HG02642 (cell line): ENCODE measurements around the gene POMGNT2.
"Not testable (repeated sequence)": the region's sequence is repeated elsewhere in the genome, so short reads cannot be mapped to it uniquely, and the experiment has no call there.

Experiments
- ATAC-seq: cut with Tn5 transposase; IDR thresholded peaks from one replicate; pipeline ENCODE4 v1.9.1; 2021; ENCODE audit warnings: mild to moderate bottlenecking; ENCODE audit not compliant: unreplicated experiment, poor library complexity

Gene POMGNT2

DNA sequence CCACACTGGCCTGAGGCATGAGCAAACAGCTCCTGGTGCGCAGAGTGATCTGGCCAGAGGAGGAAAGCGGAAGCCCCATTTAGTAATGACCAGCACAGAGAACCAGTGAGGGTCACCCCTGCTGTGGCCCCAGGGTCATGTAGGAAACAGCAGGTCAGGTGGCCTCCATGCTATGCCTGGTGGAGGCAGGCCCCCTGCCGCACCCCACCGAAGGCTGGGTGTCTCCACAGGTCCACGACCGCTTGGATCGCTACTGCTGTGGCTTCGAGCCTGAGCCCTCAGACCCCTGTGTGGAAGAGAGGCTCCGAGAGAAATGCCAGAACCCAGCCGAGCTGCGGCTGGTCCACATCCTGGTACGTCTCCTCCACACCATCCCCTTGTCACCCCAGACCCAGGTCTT is 52.6 kb downstream of the POMGNT2 start:
- ATAC-seq: no peak

DNA sequence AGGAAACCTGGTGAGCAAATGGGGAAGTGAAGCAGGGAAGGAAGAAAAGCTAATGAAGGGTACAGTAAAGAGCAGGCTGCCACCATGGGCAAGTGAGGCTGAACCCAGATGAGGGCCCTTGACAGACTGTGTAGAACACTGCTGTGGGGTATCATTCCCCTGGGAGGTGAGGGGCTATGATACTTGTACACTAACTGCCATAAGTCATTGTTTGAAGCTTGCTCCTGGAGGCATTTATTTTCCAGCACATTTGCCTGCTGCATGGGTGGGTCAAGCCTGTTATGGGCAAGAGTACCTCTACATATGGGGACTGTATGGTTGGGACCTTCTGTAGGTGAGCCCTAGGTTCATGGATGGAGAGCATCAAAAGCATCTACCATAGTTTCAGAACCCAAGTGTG is 57.4 kb downstream of the POMGNT2 start:
- no peak for ATAC-seq

DNA sequence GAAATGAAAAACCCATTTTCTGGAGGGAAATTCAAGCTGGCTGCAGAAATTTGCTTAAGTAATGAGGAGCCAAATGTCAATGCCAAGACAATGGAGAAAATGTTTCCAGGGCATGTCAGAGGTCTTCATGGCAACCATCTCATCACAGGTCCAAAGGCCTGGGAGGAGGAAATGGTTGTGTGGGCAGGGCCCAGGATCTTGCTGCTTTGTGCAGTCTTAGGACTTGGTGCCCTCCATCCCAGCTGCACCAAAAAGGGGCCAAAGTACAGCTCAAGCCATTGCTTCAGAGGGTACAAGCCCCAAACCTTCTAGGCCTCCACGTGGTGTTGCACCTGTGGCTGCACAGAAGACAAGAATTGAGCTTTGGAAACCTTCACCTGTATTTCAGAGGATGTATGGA is 59.3 kb downstream of the POMGNT2 start:
- ATAC-seq: no peak

DNA sequence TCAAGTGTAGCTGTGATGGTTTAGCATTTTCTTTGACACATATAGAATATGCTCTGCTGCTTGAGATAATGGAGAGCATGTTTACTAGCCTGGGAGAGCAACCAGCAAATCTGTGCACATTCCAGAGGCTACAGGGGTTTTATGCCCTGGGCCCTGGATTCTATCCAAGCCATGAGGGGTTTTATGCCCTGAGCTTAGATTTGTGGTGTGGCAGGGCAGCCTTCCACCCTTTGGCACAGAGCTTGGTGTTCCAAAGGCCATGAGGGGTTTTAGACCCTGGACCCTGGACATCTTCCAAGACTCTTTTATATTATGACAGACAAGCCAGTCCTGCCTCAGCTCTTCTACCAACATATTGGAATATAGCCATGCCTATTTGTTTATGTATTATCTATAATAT is 60.8 kb downstream of the POMGNT2 start:
- ATAC-seq: not testable (repeated sequence)

DNA sequence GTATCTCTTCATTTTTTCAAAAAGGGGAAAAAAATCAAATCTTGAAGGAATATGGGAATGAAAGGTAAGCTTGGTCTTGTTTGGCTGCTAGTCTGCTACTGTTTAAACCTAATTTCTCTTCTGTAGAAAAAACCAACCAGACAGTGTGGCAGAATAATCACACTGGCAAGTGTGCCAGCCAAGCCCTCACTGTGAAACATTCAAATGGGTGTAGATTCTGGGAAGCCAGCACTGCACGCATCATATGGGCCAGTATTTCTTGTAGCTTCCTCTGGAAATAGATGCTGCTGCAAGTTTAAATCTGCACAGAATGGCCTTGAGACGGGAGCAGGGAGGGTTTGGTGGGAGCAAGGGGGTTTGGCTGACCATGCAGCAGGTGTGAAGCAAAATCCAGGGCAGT is 62.1 kb downstream of the POMGNT2 start:
- ATAC-seq: no peak

DNA sequence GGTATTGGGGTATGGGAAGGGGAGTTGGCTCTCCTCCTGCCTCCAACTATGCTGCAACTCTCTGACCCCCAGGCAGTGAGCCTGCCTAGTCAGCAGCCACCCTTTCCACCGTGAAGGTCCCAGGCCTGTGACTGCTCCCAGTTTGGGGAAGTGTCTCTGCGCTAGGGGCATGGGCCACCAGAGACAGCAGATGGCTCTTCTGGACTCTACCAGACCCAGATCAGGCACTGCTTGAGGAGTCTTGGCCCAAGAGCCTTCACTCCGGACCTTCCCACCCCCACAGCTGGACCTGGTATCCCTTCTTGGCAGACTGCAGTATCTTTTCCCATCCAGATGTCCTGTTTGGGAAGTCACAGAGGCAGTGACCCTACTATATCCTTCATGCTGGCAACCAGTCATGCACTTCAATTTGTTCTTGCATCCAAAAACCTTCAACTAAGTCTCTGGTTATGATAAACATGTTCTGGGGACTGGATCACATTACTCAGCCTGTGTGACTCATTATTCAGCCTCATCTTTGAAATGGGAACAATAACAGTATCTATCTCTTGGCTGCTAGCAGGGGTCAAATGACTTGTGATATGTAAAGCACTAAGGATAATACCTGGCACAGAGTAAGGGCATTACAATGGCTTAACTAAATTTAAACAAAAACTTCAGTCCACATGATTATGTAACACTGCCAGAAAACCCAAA is 62.7 kb downstream of the POMGNT2 start:
- ATAC-seq: no peak

DNA sequence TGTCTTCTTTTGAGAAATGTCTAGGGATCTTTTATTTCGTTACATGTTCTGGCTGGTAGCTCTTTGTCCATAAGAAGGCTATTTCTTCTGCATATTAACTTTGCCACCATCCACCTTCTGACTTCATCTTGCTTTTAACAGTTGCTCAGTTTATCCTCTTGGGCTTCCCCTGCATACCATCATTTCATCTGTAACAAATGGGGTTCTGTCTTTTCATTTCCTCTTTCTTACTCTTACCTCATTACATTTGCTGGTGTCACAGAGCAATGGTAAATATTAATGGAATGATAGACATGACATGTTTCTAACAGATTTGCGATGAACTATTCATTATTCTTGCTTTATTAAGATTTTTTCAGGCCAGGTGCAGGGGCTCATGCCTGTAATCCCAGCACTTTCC is 64.4 kb downstream of the POMGNT2 start:
- no peak for ATAC-seq

DNA sequence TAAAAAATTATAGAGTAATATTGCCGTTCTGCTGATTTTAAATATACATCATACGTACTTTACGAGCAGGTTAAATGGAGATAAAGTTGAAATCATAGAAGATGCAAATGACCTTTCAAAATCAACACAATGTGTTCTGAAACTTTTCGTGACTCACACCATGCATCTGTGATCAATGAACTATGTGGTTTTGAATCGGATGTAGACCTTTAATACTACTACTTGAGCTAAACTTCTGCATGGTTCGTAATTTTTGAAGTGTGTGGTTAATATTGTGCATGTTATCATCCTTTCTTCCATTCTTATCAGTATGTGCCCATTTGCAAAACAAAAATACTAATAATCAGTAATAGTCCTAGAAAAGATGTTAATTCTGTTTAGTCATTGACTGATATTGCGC is 67.9 kb downstream of the POMGNT2 start:
- no peak for ATAC-seq

DNA sequence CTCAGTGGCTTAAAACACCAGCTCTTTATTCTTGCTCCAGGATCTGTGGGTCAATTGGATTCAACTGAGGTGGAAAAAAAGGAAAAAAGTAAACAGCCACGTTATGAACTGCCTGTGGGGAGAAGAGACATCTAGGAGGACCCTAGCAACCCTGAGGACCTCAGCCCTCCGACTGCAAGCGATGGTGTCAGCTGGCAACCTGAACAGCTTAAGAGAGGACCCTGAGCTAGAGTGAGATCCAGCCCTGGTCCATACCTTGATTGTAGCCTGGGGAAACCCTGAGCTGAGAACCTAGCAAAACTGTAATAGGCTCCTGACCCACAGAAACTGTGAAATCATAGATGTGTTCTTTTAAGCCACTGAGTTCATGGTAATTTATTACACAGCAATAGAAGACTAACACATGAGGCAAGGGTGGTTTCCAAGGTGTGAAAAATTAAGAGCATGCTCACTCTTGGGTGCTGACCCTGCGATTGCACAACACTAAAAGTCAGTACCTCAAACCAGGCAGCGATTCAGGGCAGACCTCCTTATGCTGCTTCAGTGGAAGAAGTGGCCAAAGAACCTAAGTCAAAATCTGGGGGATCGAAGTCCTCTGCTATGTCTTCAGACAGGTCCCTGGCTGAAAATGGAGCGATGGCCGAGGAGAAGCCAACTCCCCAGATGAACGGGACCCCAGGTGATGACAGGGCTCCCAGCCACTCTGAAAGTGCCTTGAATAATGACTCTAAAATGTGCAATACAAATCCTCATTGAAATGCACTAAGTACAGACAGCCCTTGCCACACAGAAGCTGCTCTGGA is 69.1 kb downstream of the POMGNT2 start:
- ATAC-seq: no peak

DNA sequence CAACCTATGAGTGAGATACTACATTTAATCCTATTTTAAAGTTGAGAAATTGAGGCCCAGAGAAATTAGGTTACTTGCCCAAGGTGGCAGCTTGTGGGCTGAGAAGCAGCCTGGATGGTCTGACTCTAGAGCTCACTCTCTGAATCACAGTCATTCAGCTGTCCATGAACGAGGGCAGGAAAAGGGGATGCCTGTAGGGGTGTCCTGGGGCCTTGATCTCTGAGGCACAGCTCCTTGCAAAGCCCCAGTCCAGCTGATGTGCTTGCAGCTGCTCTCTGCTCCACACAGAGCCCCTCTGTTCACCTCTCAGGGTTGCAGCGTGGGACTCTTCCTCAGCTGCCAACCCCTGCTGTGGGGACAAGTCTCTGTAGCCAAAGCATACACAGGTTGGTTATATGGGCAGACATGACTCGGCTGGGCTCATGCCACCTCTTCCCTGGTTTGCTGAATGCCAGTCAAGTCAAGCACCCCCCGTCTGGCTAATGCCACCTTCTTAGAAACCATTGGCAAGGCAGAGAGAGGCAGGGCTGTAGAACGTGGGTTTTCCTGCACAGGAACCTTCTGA is 70.0 kb downstream of the POMGNT2 start:
- no peak for ATAC-seq

DNA sequence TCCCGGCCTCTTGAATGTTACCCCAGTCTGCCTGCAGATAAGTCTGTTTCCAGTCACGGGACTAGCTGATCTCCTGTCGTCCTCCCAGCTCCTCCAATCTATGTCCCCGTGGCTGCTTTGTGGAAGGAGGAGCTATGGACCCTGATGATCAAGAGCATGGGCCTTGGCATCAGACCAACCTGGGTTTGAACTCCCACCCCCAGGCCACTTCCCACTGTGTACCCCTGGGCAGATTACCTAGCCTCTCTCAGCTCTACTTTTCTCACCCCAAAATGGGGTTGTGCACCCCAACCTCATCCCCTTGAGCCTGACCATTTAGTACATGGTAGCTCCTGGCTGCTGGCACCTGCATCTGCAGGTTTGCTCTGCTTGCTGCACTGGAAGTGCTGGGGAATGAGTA is 71.0 kb downstream of the POMGNT2 start:
- no peak for ATAC-seq

DNA sequence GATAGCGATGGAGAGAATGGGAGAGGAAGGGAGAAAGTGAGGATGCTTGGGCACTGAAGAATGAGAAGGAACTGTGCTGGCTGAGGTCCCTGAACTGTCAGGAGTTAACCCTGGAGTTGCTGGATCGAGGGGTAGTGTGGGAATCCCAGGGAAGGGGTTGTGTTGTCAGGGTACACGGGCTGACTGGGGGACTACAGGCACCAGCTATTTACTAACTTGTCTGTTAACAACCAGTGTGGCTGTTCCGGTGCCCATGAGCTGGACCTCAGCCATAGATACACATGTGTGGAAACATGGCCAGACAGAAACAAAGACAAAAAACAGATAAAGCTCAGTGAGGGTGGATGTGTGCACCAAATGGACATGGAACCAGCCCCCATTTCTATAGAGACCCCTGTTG is 71.7 kb downstream of the POMGNT2 start:
- no peak for ATAC-seq

DNA sequence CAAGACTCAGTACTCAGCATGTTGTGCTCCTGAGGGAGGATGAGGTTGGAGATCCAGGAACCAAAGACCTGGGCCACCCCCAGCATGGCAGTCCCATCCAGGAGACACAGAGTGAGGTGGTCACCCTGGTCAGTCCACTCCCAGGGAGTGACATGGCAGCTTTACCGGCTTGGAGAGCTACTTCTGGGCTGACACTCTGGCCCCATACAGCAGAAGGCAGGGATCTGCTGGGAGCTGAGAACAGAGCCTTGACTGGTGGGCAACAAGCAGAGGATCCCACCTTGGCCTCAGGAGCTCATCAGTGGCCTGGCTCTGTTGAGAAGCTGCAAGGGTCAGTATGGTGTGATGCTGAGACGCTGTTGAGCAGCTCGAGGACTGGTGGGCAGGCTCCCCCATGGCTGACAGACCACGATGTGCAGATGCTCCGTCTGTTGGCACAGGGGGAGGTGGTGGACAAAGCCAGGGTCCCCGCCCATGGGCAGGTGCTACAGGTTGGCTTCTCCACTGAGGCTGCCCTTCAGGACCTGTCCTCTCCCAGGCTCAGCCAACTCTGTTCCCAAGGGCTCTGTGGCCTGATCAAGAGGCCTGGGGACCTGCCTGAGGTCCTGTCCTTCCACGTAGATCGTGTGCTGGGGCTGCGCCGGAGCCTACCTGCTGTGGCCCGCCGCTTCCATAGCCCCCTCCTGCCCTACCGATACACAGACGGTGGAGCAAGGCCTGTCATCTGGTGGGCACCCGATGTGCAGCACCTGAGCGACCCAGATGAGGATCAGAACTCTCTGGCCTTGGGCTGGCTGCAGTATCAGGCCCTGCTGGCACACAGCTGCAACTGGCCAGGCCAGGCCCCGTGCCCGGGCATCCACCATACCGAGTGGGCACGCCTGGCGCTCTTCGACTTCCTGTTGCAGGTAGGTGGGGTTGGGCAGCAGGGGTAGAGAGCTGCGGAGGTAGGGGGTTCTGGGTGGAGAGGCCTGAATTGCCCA is 72.9 kb downstream of the POMGNT2 start:
- no peak for ATAC-seq

DNA sequence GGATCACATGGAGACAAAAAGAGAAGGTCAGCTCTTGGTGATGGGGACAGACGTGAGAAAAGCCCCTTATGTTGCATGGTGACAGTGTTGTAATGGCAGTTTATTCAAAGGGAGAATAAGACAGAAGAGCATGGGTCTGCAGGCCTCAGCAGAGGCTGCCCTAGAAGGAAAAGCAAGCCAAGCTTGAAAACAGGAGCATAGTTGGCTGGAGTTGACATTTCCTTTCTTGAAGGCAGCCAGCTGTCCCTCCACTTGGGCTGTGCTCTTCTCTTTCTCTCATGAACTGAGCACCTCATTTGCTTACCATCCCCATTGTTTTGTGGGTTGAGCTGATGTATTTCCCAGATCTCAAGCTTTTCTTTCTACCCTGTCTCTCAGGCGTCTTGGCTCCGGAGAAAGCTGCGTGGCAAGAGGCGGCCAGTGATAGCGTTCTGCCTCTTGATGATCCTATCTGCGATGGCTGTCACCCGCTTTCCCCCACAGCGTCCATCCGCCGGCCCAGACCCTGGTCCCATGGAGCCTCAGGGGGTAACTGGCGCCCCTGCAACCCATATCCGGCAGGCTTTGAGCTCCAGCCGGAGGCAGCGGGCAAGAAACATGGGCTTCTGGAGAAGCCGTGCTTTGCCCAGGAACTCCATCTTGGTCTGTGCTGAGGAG is 73.9 kb downstream of the POMGNT2 start:
- ATAC-seq: no peak

DNA sequence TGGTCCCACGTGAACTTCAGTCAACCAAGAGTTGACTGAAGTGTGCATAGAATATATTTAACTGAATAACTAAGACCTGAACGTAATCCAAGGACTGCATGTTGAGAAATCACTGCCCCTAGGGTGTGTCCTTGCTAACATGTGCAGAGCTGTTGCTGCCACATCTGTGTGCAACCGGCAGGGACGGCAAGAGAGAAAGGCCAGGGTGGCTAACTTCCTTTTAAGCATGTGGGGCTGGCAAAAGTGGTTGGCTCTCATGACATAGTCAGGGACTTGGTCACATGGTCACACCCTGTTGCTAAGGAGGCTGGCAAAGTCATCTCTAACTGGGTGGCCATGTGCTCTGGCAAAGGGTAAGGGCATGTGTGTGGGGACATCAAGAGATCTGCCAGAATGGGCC is 74.4 kb downstream of the POMGNT2 start:
- ATAC-seq: no peak

DNA sequence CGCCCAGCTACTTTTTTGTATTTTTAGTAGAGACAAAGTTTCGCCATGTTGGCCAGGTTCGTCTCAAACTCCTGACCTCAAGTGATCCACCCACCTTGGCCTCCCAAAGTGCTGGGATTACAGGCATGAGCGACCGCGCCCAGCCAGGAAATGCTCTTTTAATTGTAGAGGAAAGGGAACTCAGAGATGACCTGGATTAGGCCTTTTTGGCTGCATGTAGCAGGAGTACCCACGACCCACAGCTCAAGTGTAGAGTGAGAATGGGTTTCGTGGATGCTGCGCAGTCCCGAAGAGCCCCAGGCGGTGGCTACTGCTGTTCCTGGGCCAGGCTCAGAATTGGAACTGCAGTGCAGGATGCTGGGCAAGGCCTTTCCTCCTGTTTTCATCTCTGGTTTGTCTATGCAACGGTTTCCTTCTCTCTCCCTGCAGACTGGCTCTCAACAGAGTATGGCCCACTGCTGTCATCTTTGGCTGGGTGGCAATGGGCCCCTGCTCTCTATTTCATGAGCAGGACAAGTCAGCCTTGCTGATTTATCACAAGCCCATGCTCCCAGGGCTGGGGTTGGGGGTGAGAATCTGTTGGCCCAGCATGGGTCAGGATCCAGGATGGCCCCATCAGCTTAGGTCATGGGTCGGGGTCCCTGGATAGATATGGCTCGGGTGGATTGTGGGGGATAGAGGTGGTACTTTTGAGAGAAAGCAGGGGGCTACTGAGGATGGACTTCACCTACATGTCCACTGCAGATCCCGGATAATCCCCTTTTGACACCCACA is 75.5 kb downstream of the POMGNT2 start:
- ATAC-seq: no peak
